Lower lobe of right lung (tissue), 2 donors: ENCODE measurements around the gene FOXM1. TPM values are rescaled to one million over a fixed set of nuclear protein-coding genes. Genes with fewer than 3 reads are reported as not detected.

Experiments
- ATAC-seq, 2 donors: fragments of 200-7000 bp; cut with Tn5 transposase; one replicate each; pipeline ENCODE4 v1.9.1; 2020 to 2022; ENCODE audit warnings: mild to moderate bottlenecking in 2 of 2, moderate library complexity in 2 of 2
- DNase-seq: peaks from one replicate; pipeline ENCODE4 v3.0.0-alpha.2; 2020
- H3K27ac ChIP-seq: fragments of 200-600 bp; one replicate; pipeline ENCODE4 v1.8.0; 2022
- H3K27me3 ChIP-seq: fragments of 200-600 bp; one replicate; pipeline ENCODE4 v1.8.0; 2022; ENCODE audit warnings: low read depth
- H3K36me3 ChIP-seq: fragments of 200-600 bp; one replicate; pipeline ENCODE4 v1.8.0; 2022; ENCODE audit warnings: mild to moderate bottlenecking
- H3K4me1 ChIP-seq: fragments of 200-600 bp; one replicate; pipeline ENCODE4 v1.8.0; 2022
- H3K4me3 ChIP-seq: fragments of 200-600 bp; one replicate; pipeline ENCODE4 v1.8.0; 2022; ENCODE audit warnings: mild to moderate bottlenecking
- H3K9me3 ChIP-seq: fragments of 200-600 bp; one replicate; pipeline ENCODE4 v1.8.0; 2022
- CTCF ChIP-seq: fragments of 200-600 bp; IDR thresholded peaks from one replicate; pipeline ENCODE4 v1.8.0; 2022; ENCODE audit warnings: antibody characterized with exemption, mild to moderate bottlenecking
- intact Hi-C: fragments of 100-400 bp; cut with DNase I; formaldehyde crosslinking; loops from one replicate; pipeline ENCODE4 v1.11.0; 2022
- total RNA-seq: library from RNA; stranded (reverse); fragmentation: NEBNext Ultra II Directional; extraction: Animal tissue kit (Norgen Biotek cat#: 25700); gene quantifications from one replicate; pipeline ENCODE4 v1.2.1, GENCODE V29; 2021
- donor health status: DM: no; HTN: yes; CAD: no; lungs with severe emphysema.

Gene FOXM1
- total RNA-seq, 1 donor from 2014 or later: 3.2 TPM

DNA sequence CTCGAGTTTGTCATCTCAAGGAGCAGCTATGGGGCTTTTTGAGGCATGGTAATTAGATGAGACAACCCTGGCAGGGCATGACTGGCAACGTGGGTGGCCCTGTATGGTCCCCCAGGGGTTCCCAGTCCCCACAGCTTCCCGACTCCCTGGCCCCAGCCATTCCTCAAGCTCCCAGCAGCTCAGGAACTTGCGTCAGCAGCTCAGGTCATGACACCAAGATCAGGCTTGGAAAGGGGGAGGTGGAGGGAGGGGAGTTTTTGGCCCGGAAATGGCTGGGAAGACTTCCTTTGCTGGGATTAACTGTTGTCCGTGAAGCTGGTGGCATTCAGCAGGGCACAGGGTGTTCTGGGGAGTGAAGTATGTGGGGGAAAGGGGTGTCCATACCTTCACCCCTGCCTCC lies 31.7 kb downstream of the FOXM1 start:
- peak in 1 of 2 donors; percentile 47 for ATAC-seq
- Histone ChIP-seq H3K27me3 (no peaks in the 10 kb centered on the region), H3K27ac (no peak overlapping the region), H3K9me3 (no peaks in the 10 kb centered on the region), H3K4me1 (no peaks in the 10 kb centered on the region), H3K4me3 (no peak overlapping the region), H3K36me3 (peaks cover 18% of the 10 kb centered on the region)
- no peak for TF ChIP-seq CTCF
- no peak for DNase-seq
- intact Hi-C loops: no loop called here

GRCh38 chr12:2844786-2845185 lies 32.2 kb downstream of the FOXM1 start:
- ATAC-seq: no peak
- Histone ChIP-seq H3K4me3 (no peak overlapping the region), H3K36me3 (peaks cover 18% of the 10 kb centered on the region), H3K27ac (no peak overlapping the region), H3K9me3 (no peaks in the 10 kb centered on the region), H3K27me3 (no peaks in the 10 kb centered on the region), H3K4me1 (no peaks in the 10 kb centered on the region)
- no peak for DNase-seq
- no peak for TF ChIP-seq CTCF
- intact Hi-C loops: no loop called here

DNA sequence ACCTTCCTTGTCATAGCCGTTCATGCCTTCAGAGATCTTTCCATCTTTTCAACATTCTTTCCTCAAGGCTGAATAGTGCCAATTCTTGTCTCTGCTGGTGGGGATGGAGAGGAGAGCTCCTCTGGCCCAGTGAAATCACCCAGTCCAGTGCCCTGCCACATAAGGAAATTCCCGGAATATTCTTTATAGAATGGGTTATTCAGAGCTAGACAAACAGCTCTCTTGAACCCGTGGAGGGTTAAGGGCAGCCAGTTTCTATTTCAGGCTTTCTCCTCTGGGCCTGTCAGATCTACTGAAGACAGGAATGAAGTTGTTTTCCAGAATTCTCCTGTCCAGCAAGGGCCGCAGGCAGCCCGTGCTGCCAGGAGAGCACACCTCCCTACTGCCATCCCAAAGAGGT lies 34.0 kb downstream of the FOXM1 start:
- DNase-seq (no peak), ATAC-seq (no peak)
- TF ChIP-seq CTCF: no peak
- Histone ChIP-seq H3K4me1 (no peaks in the 10 kb centered on the region), H3K4me3 (no peak overlapping the region), H3K36me3 (peaks cover 31% of the 10 kb centered on the region), H3K27ac (no peak overlapping the region), H3K27me3 (no peaks in the 10 kb centered on the region), H3K9me3 (no peaks in the 10 kb centered on the region)
- intact Hi-C loops: no loop called here

DNA sequence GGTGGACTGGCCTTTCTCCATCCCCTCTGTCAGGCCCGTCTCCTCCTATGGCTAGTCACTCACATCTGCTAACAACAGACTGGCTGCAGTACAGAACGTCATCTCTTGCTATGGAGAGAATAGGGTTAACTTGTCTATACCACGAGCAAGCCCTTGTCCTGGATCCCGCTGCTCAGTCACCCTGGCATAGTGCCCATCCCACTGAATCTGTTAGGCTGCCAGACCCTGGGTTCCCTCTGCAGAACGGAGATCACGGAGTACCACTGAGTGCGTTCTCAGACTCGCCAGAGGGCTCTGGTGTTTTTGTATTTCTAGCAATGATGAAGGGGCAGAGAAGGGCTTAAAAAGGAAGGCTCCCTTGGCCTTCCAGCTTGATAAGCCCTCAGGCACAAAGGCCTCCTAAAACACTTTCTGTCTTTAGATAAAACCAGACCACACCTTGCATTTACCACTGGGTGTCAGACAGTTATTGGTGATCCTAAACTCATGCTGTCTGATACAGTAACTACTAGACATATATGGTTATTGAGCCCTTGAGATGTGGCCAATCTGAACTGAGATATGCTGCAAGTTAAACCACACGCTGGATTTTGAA lies 35.8 kb downstream of the FOXM1 start:
- no peak for ATAC-seq
- no peak for TF ChIP-seq CTCF
- Histone ChIP-seq H3K27ac (no peak overlapping the region), H3K4me1 (no peaks in the 10 kb centered on the region), H3K36me3 (peaks cover 27% of the 10 kb centered on the region), H3K27me3 (no peaks in the 10 kb centered on the region), H3K9me3 (no peaks in the 10 kb centered on the region), H3K4me3 (no peak overlapping the region)
- intact Hi-C loops: no loop called here
- DNase-seq: no peak

DNA sequence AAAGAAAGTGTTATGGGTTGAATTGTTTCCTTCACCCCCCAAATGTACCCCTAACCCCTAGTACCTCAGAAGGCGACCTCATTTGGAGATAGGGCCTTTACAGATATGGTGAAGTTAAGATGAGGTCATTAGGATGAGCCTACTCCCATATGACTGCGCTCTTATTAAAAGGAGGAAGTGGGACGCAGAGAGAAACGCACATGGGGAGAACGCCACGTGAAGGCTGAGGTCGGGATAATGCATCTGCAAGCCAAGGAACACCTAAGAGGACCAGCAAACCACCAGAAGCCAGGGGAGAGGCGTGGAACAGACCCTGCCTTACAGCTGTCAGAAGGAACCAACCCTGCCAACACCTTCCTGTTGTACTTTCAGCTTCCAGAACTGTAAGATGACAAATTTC lies 40.4 kb downstream of the FOXM1 start:
- H3K27ac ChIP-seq: no peak overlapping the region
- peaks cover 13% of the 10 kb centered on the region for H3K36me3 ChIP-seq
- no peak overlapping the region for H3K4me3 ChIP-seq
- no peaks in the 10 kb centered on the region for H3K9me3 ChIP-seq
- DNase-seq: no peak
- no peak for ATAC-seq
- TF ChIP-seq CTCF: no peak
- H3K4me1 ChIP-seq: peaks cover 7% of the 10 kb centered on the region
- no peaks in the 10 kb centered on the region for H3K27me3 ChIP-seq
- intact Hi-C loops: no loop called here
